HFFc6 (cell line): ENCODE measurements around the gene SLC41A3. TPM values are rescaled to one million over a fixed set of nuclear protein-coding genes. Genes with fewer than 3 reads are reported as not detected.
"Not testable (repeated sequence)": the region's sequence is repeated elsewhere in the genome, so short reads cannot be mapped to it uniquely, and the experiment has no call there.

ENCODE experiments used
- DNase-seq: peaks from one replicate; pipeline ENCODE4 v3.0.0-alpha.2; 2018
- H3K27ac Mint-ChIP-seq: 2 replicates; pipeline ENCODE4 v1.8.0; 2020; ENCODE audit warnings: mild to moderate bottlenecking, mixed read lengths
- H3K27me3 Mint-ChIP-seq: 2 replicates; pipeline ENCODE4 v1.8.0; 2021; ENCODE audit warnings: mild to moderate bottlenecking, moderate library complexity, mixed read lengths; ENCODE audit not compliant: insufficient read depth
- H3K36me3 Mint-ChIP-seq: 2 replicates; pipeline ENCODE4 v1.8.0; 2021; ENCODE audit warnings: low read depth, mixed read lengths
- H3K4me1 Mint-ChIP-seq: 2 replicates; pipeline ENCODE4 v1.8.0; 2020; ENCODE audit warnings: low read depth, mixed read lengths
- H3K4me3 Mint-ChIP-seq: 2 replicates; pipeline ENCODE4 v1.8.0; 2020; ENCODE audit warnings: mild to moderate bottlenecking, moderate library complexity, mixed read lengths
- H3K9me3 Mint-ChIP-seq: 2 replicates; pipeline ENCODE4 v1.8.0; 2020; ENCODE audit warnings: mild to moderate bottlenecking, mixed read lengths
- CTCF ChIP-seq: fragments of 200-600 bp; sonication (generic); IDR thresholded peaks from 2 replicates; pipeline ENCODE4 v1.5.0; 2021; ENCODE audit warnings: antibody characterized with exemption, mild to moderate bottlenecking
- total RNA-seq, 6 experiments: library from RNA; stranded (reverse); fragmentation: NEBNext Ultra II Directional; extraction: Animal tissue kit (Norgen Biotek cat#: 25700); gene quantifications; 2 replicates in 1 of 6; 3 replicates in 5 of 6; pipeline ENCODE4 v1.2.3, GENCODE V29; 2021

Gene SLC41A3
- total RNA-seq, 6 experiments from 2014 or later, result 41.6 to 54.8 (median 44.7) TPM

GRCh38 chr3:126003447-126004190 is 80.3 kb downstream of the SLC41A3 start:
- Mint-ChIP-seq H3K36me3 (peaks cover 39% of the 10 kb centered on the region), H3K4me3 (no peak overlapping the region), H3K27ac (no peak overlapping the region), H3K9me3 (peaks cover 25% of the 10 kb centered on the region), H3K27me3 (peaks cover 2% of the 10 kb centered on the region; the same call in 1 of the 2 replicates), H3K4me1 (peaks cover 30% of the 10 kb centered on the region)
- TF ChIP-seq CTCF, result no peak
- DNase-seq, result no peak

- H3K9me3 Mint-ChIP-seq, result peaks cover 27% of the 10 kb centered on the region
- DNase-seq, result no peak
- peaks cover 2% of the 10 kb centered on the region; the same call in 1 of the 2 replicates for H3K27me3 Mint-ChIP-seq
- H3K4me3 Mint-ChIP-seq, result no peak overlapping the region
- H3K4me1 Mint-ChIP-seq, result peaks cover 25% of the 10 kb centered on the region
- TF ChIP-seq CTCF, result no peak
- H3K36me3 Mint-ChIP-seq, result peaks cover 42% of the 10 kb centered on the region
- no peak overlapping the region for H3K27ac Mint-ChIP-seq
These were observed 81.7 kb downstream of the SLC41A3 start for GRCh38 chr3:126002189-126002588.

GRCh38 chr3:125996751-125997150 is 87.2 kb downstream of the SLC41A3 start:
- Mint-ChIP-seq H3K36me3 (peaks cover 37% of the 10 kb centered on the region), H3K9me3 (peaks cover 27% of the 10 kb centered on the region)
- not testable (repeated sequence) for H3K27me3 Mint-ChIP-seq, H3K4me1 Mint-ChIP-seq, H3K27ac Mint-ChIP-seq, H3K4me3 Mint-ChIP-seq, DNase-seq

GRCh38 chr3:125990253-125990970 is 93.5 kb downstream of the SLC41A3 start:
- Mint-ChIP-seq H3K9me3 (no peaks in the 10 kb centered on the region; the same call in 1 of the 2 replicates), H3K27me3 (no peaks in the 10 kb centered on the region), H3K27ac (peak overlapping the region; percentile 96), H3K36me3 (peaks cover 4% of the 10 kb centered on the region; the same call in 1 of the 2 replicates), H3K4me1 (peaks cover 17% of the 10 kb centered on the region), H3K4me3 (peak overlapping the region; percentile 99)
- TF ChIP-seq CTCF, result no peak
- DNase-seq, result peak; percentile 92

GRCh38 chr3:125984951-125985350 is 99.0 kb downstream of the SLC41A3 start:
- not testable (repeated sequence) for H3K4me1 Mint-ChIP-seq

GRCh38 chr3:125977104-125977503 is 106.8 kb downstream of the SLC41A3 start:
- not testable (repeated sequence) for H3K9me3 Mint-ChIP-seq, H3K36me3 Mint-ChIP-seq, H3K27ac Mint-ChIP-seq, H3K4me3 Mint-ChIP-seq, DNase-seq
- Mint-ChIP-seq H3K27me3 (peaks cover 13% of the 10 kb centered on the region), H3K4me1 (peaks cover 28% of the 10 kb centered on the region)

More at GRCh38 chr3:125984951-125985350, 99.0 kb downstream of the SLC41A3 start:
- not testable (repeated sequence) for H3K27ac Mint-ChIP-seq, H3K9me3 Mint-ChIP-seq, H3K27me3 Mint-ChIP-seq, H3K4me3 Mint-ChIP-seq, H3K36me3 Mint-ChIP-seq, DNase-seq

GRCh38 chr3:125976003-125976390 is 107.9 kb downstream of the SLC41A3 start:
- DNase-seq, H3K4me3 Mint-ChIP-seq, H3K27ac Mint-ChIP-seq, H3K9me3 Mint-ChIP-seq, H3K36me3 Mint-ChIP-seq: not testable (repeated sequence)
- Mint-ChIP-seq H3K27me3 (peaks cover 22% of the 10 kb centered on the region), H3K4me1 (peaks cover 32% of the 10 kb centered on the region)

GRCh38 chr3:125975245-125976002 is 108.5 kb downstream of the SLC41A3 start:
- H3K27me3 Mint-ChIP-seq, result peaks cover 21% of the 10 kb centered on the region
- peaks cover 32% of the 10 kb centered on the region for H3K4me1 Mint-ChIP-seq
- H3K27ac Mint-ChIP-seq, H3K4me3 Mint-ChIP-seq, H3K36me3 Mint-ChIP-seq, DNase-seq, H3K9me3 Mint-ChIP-seq: not testable (repeated sequence)
